ENCODE measurements around the gene B3GALT6. TPM values are rescaled to one million over a fixed set of nuclear protein-coding genes. Genes with fewer than 3 reads are reported as not detected.

Gene B3GALT6
- total and polyA plus RNA-seq, 8 donors, result 1.8 to 13.8 (median 7.5) TPM; not detected in 1

GRCh38 chr1:1204425-1204920 lies 27.6 kb upstream of the B3GALT6 start:
- Histone ChIP-seq H3K36me3 (no peaks in the 10 kb centered on the region), H3K4me1 (peaks cover 27 to 52% (median 46%) of the 10 kb centered on the region in 4 donors), H3K27ac (no peak overlapping the region), H3K9me3 (no peaks in the 10 kb centered on the region), H3K4me3 (no peak overlapping the region), H3K27me3 (peaks cover 8 to 92% (median 64%) of the 10 kb centered on the region in 3 donors)
- no peak for DNase-seq
- TF ChIP-seq CTCF (IDR thresholded peaks at IDR 0.05), result no peak
- intact Hi-C loops (cut with DNase I; ENCODE audit: low total_unique reads), result no loop called here
- 83 to 88% (median 85%) methylated on average over 1 to 8 of the region's 8 CpGs for WGBS, 5 donors

DNA sequence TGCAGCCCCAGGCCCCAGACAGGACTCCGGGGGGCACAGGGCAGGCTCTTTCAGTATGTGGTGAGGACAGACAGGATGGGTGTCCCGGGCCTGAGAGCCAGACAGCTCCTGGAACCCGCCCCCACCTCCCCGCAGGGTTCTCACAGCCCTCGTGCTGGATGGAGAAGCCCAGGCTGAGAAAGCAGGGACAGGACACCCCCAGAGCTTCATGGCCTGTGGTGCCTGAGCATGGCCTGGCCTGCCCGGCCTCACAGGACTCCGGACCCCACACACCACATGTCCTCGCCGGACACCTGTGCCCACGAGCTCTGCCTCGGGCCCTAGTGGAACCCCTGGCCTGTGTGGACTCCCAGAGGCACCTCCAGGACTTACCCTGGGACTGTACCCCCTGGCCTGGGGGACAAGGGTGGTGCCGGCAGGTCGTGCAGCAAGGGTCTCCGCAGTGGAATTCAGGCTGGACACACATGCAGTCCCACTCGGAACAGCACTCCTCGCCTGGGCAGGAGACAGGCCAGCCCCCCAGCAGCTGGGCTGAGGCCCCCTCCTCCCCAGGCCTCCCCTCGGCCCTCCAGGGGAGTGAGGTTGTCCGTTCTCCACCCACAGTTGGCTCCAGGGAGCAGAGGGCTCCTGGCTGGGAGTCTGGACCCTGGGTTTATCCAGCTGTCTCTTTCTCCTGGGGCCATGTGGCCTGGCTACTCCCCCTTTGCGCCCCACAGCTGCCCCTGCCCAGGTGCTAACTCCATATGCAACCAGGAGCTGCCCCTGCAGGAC lies 26.9 kb upstream of the B3GALT6 start:
- no peaks in the 10 kb centered on the region for H3K36me3 ChIP-seq
- DNase-seq, result no peak
- H3K9me3 ChIP-seq, result no peaks in the 10 kb centered on the region
- H3K27me3 ChIP-seq, result peaks cover 8 to 85% (median 62%) of the 10 kb centered on the region in 3 donors
- no peak for TF ChIP-seq CTCF (IDR thresholded peaks at IDR 0.05)
- no peak for TF ChIP-seq POLR2A (IDR thresholded peaks at IDR 0.05)
- peaks cover 27 to 51% (median 46%) of the 10 kb centered on the region in 4 donors for H3K4me1 ChIP-seq
- H3K27ac ChIP-seq, result no peak overlapping the region
- WGBS, 5 donors, result 84 to 92% (median 90%) methylated on average over 8 to 19 of the region's 19 CpGs
- no peak overlapping the region for H3K4me3 ChIP-seq
- intact Hi-C loops (cut with DNase I; ENCODE audit: low total_unique reads), result no loop called here

GRCh38 chr1:1205769-1206375 lies 26.2 kb upstream of the B3GALT6 start:
- no peak for TF ChIP-seq POLR2A (IDR thresholded peaks at IDR 0.05)
- TF ChIP-seq CTCF (IDR thresholded peaks at IDR 0.05), result no peak
- no peak for TF ChIP-seq POLR2AphosphoS5 (IDR thresholded peaks at IDR 0.05)
- TF ChIP-seq EP300 (IDR thresholded peaks at IDR 0.05), result no peak
- no peaks in the 10 kb centered on the region for H3K36me3 ChIP-seq
- no peaks in the 10 kb centered on the region for H3K9me3 ChIP-seq
- peak overlapping the region in 1 of 5 donors; percentile 38 for H3K27ac ChIP-seq
- no peak for DNase-seq
- intact Hi-C loops (cut with DNase I; ENCODE audit: low total_unique reads), result no loop called here
- peaks cover 8 to 78% (median 55%) of the 10 kb centered on the region in 3 donors for H3K27me3 ChIP-seq
- 22 to 80% (median 28%) methylated on average over 1 to 31 of the region's 31 CpGs for WGBS, 5 donors
- peaks cover 25 to 46% (median 42%) of the 10 kb centered on the region in 4 donors for H3K4me1 ChIP-seq
- peak overlapping the region; percentile 26 to 48 (median 33) for H3K4me3 ChIP-seq

- peaks cover 19 to 40% (median 36%) of the 10 kb centered on the region in 4 donors for H3K4me1 ChIP-seq
- H3K9me3 ChIP-seq, result no peaks in the 10 kb centered on the region
- peak; percentile 60 to 64 for DNase-seq
- H3K4me3 ChIP-seq, result peak within 1 kb of the TSS; percentile 26 to 48 (median 33)
- TF ChIP-seq EP300 (IDR thresholded peaks at IDR 0.05), result no peak
- peak within 1 kb of the TSS in 1 of 5 donors; percentile 38 for H3K27ac ChIP-seq
- 1 to 4% (median 3%) methylated on average over 16 to 49 of the region's 49 CpGs for WGBS, 5 donors
- intact Hi-C loops (cut with DNase I; ENCODE audit: low total_unique reads), result no loop called here
- no peaks in the 10 kb centered on the region for H3K36me3 ChIP-seq
- H3K27me3 ChIP-seq, result peaks cover 6 to 72% (median 49%) of the 10 kb centered on the region in 3 donors
Observed at GRCh38 chr1:1206376-1206965, 25.6 kb upstream of the B3GALT6 start, which contains the start of gene TNFRSF18. Gene TNFRSF18, minus strand, starts transcription at chr1:1206592. Its CDS starts 21 bp downstream, at chr1:1206571.

All from stomach (tissue), 9 donors.